ENCODE results near the gene MAP2K2.

DNA sequence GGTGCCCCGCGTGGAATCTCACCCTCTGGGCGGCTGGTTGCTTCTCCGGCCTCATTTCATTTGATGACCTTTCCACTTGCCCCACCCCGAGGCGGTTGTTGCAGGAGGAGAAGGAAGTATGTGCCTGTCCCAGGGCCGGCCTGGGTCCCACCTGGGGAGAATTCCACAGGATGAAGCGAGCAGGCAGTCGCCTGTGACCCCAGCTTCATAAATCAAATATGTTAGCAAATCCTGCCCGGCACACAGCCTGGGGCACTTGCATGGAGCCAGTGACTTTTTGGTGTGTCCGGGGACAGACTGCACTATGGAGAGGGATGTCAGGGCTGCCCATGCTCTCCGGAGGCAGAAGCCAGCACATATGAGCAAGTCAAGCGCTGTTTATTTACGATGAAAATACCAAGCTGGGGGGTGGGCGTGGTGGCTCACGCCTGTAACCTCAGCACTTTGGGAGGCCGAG is 37.5 kb downstream of the MAP2K2 start:
- TF ChIP-seq, protein P1, sequence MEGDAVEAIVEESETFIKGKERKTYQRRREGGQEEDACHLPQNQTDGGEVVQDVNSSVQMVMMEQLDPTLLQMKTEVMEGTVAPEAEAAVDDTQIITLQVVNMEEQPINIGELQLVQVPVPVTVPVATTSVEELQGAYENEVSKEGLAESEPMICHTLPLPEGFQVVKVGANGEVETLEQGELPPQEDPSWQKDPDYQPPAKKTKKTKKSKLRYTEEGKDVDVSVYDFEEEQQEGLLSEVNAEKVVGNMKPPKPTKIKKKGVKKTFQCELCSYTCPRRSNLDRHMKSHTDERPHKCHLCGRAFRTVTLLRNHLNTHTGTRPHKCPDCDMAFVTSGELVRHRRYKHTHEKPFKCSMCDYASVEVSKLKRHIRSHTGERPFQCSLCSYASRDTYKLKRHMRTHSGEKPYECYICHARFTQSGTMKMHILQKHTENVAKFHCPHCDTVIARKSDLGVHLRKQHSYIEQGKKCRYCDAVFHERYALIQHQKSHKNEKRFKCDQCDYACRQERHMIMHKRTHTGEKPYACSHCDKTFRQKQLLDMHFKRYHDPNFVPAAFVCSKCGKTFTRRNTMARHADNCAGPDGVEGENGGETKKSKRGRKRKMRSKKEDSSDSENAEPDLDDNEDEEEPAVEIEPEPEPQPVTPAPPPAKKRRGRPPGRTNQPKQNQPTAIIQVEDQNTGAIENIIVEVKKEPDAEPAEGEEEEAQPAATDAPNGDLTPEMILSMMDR (conservative IDR thresholded peaks at IDR 0.05; ENCODE audit: low read length): no peak
- no peak for TF ChIP-seq EZH2phosphoT487 (IDR thresholded peaks at IDR 0.05; ENCODE audit: borderline replicate concordance)

All from Loucy (cell line).